Ectodermal cell (in vitro differentiated cells): ENCODE data around the gene CCBE1.

Source experiments
- H3K27ac ChIP-seq: 2 replicates; pipeline ENCODE4 v1.7.0; 2013; ENCODE audit warnings: mild to moderate bottlenecking, low read depth, low read length; ENCODE audit not compliant: insufficient read depth, poor library complexity, severe bottlenecking
- H3K27me3 ChIP-seq: 2 replicates; pipeline ENCODE4 v1.7.0; 2013; ENCODE audit warnings: mild to moderate bottlenecking, low read length; ENCODE audit not compliant: insufficient read depth, control insufficient read depth, poor library complexity, severe bottlenecking
- H3K36me3 ChIP-seq: one replicate; pipeline ENCODE4 v1.7.0; 2013; ENCODE audit warnings: low read length; ENCODE audit not compliant: control insufficient read depth, insufficient read depth
- H3K4me1 ChIP-seq: one replicate; pipeline ENCODE4 v1.7.0; 2013; ENCODE audit warnings: low read length; ENCODE audit not compliant: control insufficient read depth, insufficient read depth
- H3K4me3 ChIP-seq: 2 replicates; pipeline ENCODE4 v1.7.0; 2013; ENCODE audit warnings: low read depth, low read length, control low read depth; ENCODE audit not compliant: insufficient read depth
- H3K9me3 ChIP-seq: 2 replicates; pipeline ENCODE4 v1.7.0; 2013; ENCODE audit warnings: mild to moderate bottlenecking, low read length, moderate library complexity; ENCODE audit not compliant: control insufficient read depth
- WGBS, 2 experiments: methylation state at CpG; one replicate each; pipeline ENCODE4 v1.1.7; 2013; ENCODE audit warnings: missing lambda C conversion rate in 2 of 2; 5-methylcytosine and 5-hydroxymethylcytosine counted together

Gene CCBE1

GRCh38 chr18:59498506-59499086 is 198.6 kb downstream of the CCBE1 start:
- Histone ChIP-seq H3K27ac (no peak overlapping the region), H3K4me3 (no peak overlapping the region), H3K4me1 (no peaks in the 10 kb centered on the region), H3K36me3 (no peaks in the 10 kb centered on the region), H3K27me3 (no peaks in the 10 kb centered on the region), H3K9me3 (no peaks in the 10 kb centered on the region)
- WGBS, 2 experiments: 91 to 93% methylated on average over 3 to 4 of the region's 4 CpGs

GRCh38 chr18:59492756-59493421 is 204.3 kb downstream of the CCBE1 start:
- WGBS, 2 experiments: 87 to 91% methylated on average over 4 of the region's 4 CpGs
- no peak overlapping the region for H3K27ac ChIP-seq
- no peaks in the 10 kb centered on the region for H3K36me3 ChIP-seq
- no peaks in the 10 kb centered on the region for H3K9me3 ChIP-seq
- no peak overlapping the region for H3K4me3 ChIP-seq
- H3K4me1 ChIP-seq: no peaks in the 10 kb centered on the region
- H3K27me3 ChIP-seq: no peaks in the 10 kb centered on the region

GRCh38 chr18:59488899-59489298 is 208.3 kb downstream of the CCBE1 start:
- Histone ChIP-seq H3K4me3 (no peak overlapping the region), H3K36me3 (no peaks in the 10 kb centered on the region), H3K27ac (no peak overlapping the region), H3K9me3 (no peaks in the 10 kb centered on the region), H3K27me3 (no peaks in the 10 kb centered on the region), H3K4me1 (no peaks in the 10 kb centered on the region)
- WGBS, 2 experiments: 88 to 95% methylated on average over 2 of the region's 2 CpGs

- WGBS, 2 experiments: 78 to 84% methylated on average over 4 of the region's 5 CpGs
- no peaks in the 10 kb centered on the region for H3K4me1 ChIP-seq
- no peaks in the 10 kb centered on the region for H3K36me3 ChIP-seq
- H3K9me3 ChIP-seq: no peaks in the 10 kb centered on the region
- no peak overlapping the region for H3K27ac ChIP-seq
- H3K27me3 ChIP-seq: no peaks in the 10 kb centered on the region
- no peak overlapping the region for H3K4me3 ChIP-seq
Measured at GRCh38 chr18:59485382-59485781, 211.8 kb downstream of the CCBE1 start.

- no peaks in the 10 kb centered on the region for H3K4me1 ChIP-seq
- no peaks in the 10 kb centered on the region for H3K36me3 ChIP-seq
- H3K27me3 ChIP-seq: no peaks in the 10 kb centered on the region
- H3K9me3 ChIP-seq: no peaks in the 10 kb centered on the region
- 76% methylated on average over 8 of the region's 8 CpGs for WGBS, 2 experiments
- H3K27ac ChIP-seq: no peak overlapping the region
- H3K4me3 ChIP-seq: no peak overlapping the region
Measured at GRCh38 chr18:59484561-59485328, 212.5 kb downstream of the CCBE1 start.

GRCh38 chr18:59484131-59484530 is 213.1 kb downstream of the CCBE1 start:
- H3K9me3 ChIP-seq: no peaks in the 10 kb centered on the region
- 83 to 88% methylated on average over 1 to 4 of the region's 4 CpGs for WGBS, 2 experiments
- no peaks in the 10 kb centered on the region for H3K4me1 ChIP-seq
- H3K27ac ChIP-seq: no peak overlapping the region
- no peaks in the 10 kb centered on the region for H3K36me3 ChIP-seq
- no peak overlapping the region for H3K4me3 ChIP-seq
- no peaks in the 10 kb centered on the region for H3K27me3 ChIP-seq

GRCh38 chr18:59481436-59481835 is 215.8 kb downstream of the CCBE1 start:
- Histone ChIP-seq H3K4me3 (no peak overlapping the region), H3K9me3 (no peaks in the 10 kb centered on the region), H3K4me1 (no peaks in the 10 kb centered on the region), H3K36me3 (no peaks in the 10 kb centered on the region), H3K27me3 (no peaks in the 10 kb centered on the region), H3K27ac (no peak overlapping the region)
- WGBS, 2 experiments: 91 to 95% methylated on average over 3 of the region's 3 CpGs

- no peaks in the 10 kb centered on the region for H3K27me3 ChIP-seq
- no peak overlapping the region for H3K4me3 ChIP-seq
- no peaks in the 10 kb centered on the region for H3K36me3 ChIP-seq
- H3K27ac ChIP-seq: no peak overlapping the region
- 85 to 94% methylated on average over 2 of the region's 2 CpGs for WGBS, 2 experiments
- no peaks in the 10 kb centered on the region for H3K9me3 ChIP-seq
- H3K4me1 ChIP-seq: no peaks in the 10 kb centered on the region
Measured at GRCh38 chr18:59479776-59480175, 217.4 kb downstream of the CCBE1 start.

- Histone ChIP-seq H3K4me3 (no peak overlapping the region), H3K9me3 (no peaks in the 10 kb centered on the region), H3K27ac (no peak overlapping the region), H3K27me3 (no peaks in the 10 kb centered on the region), H3K36me3 (no peaks in the 10 kb centered on the region), H3K4me1 (no peaks in the 10 kb centered on the region)
- WGBS, 2 experiments: 72 to 79% methylated on average over 3 of the region's 3 CpGs
Measured at GRCh38 chr18:59478591-59478990, 218.6 kb downstream of the CCBE1 start.

- no peak overlapping the region for H3K27ac ChIP-seq
- H3K4me3 ChIP-seq: no peak overlapping the region
- H3K36me3 ChIP-seq: no peaks in the 10 kb centered on the region
- no peaks in the 10 kb centered on the region for H3K9me3 ChIP-seq
- H3K4me1 ChIP-seq: no peaks in the 10 kb centered on the region
- WGBS, 2 experiments: 86 to 90% methylated on average over 2 of the region's 2 CpGs
- H3K27me3 ChIP-seq: no peaks in the 10 kb centered on the region
Measured at GRCh38 chr18:59477849-59478248, 219.4 kb downstream of the CCBE1 start.
